Lower leg skin (tissue), 3 donors: Measurements from ENCODE around the gene MAML1.

Experiments used
- POLR2A ChIP-seq, 2 donors: fragments of 450-650 bp; IDR thresholded peaks; one replicate each; pipeline ENCODE4 v1.6.1; 2016 to 2017; ENCODE audit warnings: antibody characterized with exemption in 2 of 2, mild to moderate bottlenecking in 1 of 2, moderate library complexity in 1 of 2
- TF ChIP-seq, protein P1 (sequence below), 3 donors: fragments of 450-650 bp; IDR thresholded peaks; one replicate each; pipeline ENCODE4 v1.5.1; 2016; ENCODE audit warnings: antibody characterized with exemption in 3 of 3, mild to moderate bottlenecking in 3 of 3, moderate library complexity in 2 of 3

DNA sequence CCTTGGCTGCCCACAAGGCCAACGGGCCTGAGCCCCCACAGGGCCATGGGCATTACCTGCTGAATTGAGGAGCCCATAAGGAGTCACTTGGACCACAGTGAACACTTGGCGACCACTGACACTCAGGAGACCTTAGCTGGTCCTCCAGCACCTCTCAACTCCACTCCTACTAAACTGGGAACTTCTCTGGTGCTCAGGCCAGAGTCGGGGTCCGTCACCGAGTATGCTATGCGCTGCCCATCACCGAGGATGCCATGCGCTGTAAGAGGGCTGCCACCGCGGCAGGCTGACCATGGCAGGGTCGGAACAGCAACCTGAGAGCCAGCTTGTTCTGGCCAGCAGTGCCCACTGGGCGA, 87.5 kb downstream of the MAML1 start:
- TF ChIP-seq, protein P1, sequence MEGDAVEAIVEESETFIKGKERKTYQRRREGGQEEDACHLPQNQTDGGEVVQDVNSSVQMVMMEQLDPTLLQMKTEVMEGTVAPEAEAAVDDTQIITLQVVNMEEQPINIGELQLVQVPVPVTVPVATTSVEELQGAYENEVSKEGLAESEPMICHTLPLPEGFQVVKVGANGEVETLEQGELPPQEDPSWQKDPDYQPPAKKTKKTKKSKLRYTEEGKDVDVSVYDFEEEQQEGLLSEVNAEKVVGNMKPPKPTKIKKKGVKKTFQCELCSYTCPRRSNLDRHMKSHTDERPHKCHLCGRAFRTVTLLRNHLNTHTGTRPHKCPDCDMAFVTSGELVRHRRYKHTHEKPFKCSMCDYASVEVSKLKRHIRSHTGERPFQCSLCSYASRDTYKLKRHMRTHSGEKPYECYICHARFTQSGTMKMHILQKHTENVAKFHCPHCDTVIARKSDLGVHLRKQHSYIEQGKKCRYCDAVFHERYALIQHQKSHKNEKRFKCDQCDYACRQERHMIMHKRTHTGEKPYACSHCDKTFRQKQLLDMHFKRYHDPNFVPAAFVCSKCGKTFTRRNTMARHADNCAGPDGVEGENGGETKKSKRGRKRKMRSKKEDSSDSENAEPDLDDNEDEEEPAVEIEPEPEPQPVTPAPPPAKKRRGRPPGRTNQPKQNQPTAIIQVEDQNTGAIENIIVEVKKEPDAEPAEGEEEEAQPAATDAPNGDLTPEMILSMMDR (IDR thresholded peaks at IDR 0.05), result no peak
- no peak for TF ChIP-seq POLR2A (IDR thresholded peaks at IDR 0.05)
